GM12878 (cell line): Measurements from ENCODE around the gene GALNT17. TPM values are rescaled to one million over a fixed set of nuclear protein-coding genes. Genes with fewer than 3 reads are reported as not detected.

Experiments used
- ATAC-seq: fragments of 200-7000 bp; cut with Tn5 transposase; 3 replicates; pipeline ENCODE4 v1.9.1; 2020; ENCODE audit warnings: mild to moderate bottlenecking, moderate library complexity
- BruUV-seq: library from RNA; stranded (reverse); fragments of 400-500 nt; replicated peaks from 2 replicates; lab custom pipeline; 2021; lab: Mats Ljungman, UMichigan
- CTCF ChIA-PET: fragments of 300-600 bp; sonication (Branson Sonifier 250); formaldehyde crosslinking; extraction: SDS; loops from one replicate; lab custom pipeline; 2021; ENCODE audit warnings: inconsistent platforms; lab: Yijun Ruan, JAX
- POLR2A ChIA-PET: fragments of 350-600 bp; formaldehyde crosslinking; extraction: SDS; loops from one replicate; lab custom pipeline; 2021; ENCODE audit warnings: inconsistent platforms; lab: Charles Lee
- RAD21 ChIA-PET: fragments of 300-600 bp; sonication (Branson Sonifier 250); formaldehyde crosslinking; loops from one replicate; lab custom pipeline; 2023; ENCODE audit warnings: antibody characterized with exemption; ENCODE audit not compliant: unreplicated experiment; lab: Charles Lee
- SMC1A ChIA-PET: fragments of 300-600 bp; sonication (Branson Sonifier 250); formaldehyde crosslinking; loops from one replicate; lab custom pipeline; 2023; ENCODE audit not compliant: unreplicated experiment, uncharacterized antibody; lab: Charles Lee
- DNase-seq: peaks from one replicate; pipeline ENCODE4 v3.0.0-alpha.2; 2011; ENCODE audit warnings: low read depth, low spot score
- FAIRE-seq: peaks from 3 replicates; lab custom pipeline; 2011; peaks lifted over from hg19 to GRCh38; lab: Jason Lieb, UNC
- H2AFZ ChIP-seq: 2 replicates; pipeline ENCODE4 v1.6.0; 2011; ENCODE audit warnings: low read depth, low read length, control low read depth; ENCODE audit not compliant: control insufficient read depth
- H3K27ac ChIP-seq: 2 replicates; pipeline ENCODE4 v1.5.1; 2011; ENCODE audit warnings: control low read depth; ENCODE audit not compliant: control insufficient read depth, insufficient read depth
- H3K27me3 ChIP-seq, 2 experiments: replicated peaks in 1 of 2; 2 replicates each; pipeline versions ENCODE4 v1.6.0 to v1.6.1; 2011; ENCODE audit warnings: low read length in 1 of 2; ENCODE audit not compliant: control insufficient read depth in 2 of 2, insufficient read depth in 2 of 2
- H3K36me3 ChIP-seq, 2 experiments: 2 replicates each; pipeline ENCODE4 v1.5.1; 2011; ENCODE audit warnings: low read length in 1 of 2; ENCODE audit not compliant: control insufficient read depth in 2 of 2, insufficient read depth in 2 of 2
- H3K4me1 ChIP-seq: 2 replicates; pipeline ENCODE4 v1.6.1; 2011; ENCODE audit warnings: mild to moderate bottlenecking, low read length, moderate library complexity, mixed read lengths; ENCODE audit not compliant: control insufficient read depth, insufficient read depth
- H3K4me2 ChIP-seq: 2 replicates; pipeline ENCODE4 v1.6.0; 2011; ENCODE audit warnings: control low read depth; ENCODE audit not compliant: control insufficient read depth, insufficient read depth
- H3K4me3 ChIP-seq: fragments of 200-600 bp; sonication (generic); 2 replicates; pipeline ENCODE4 v1.5.1; 2016
- H3K79me2 ChIP-seq: 2 replicates; pipeline ENCODE4 v1.6.0; 2011; ENCODE audit warnings: low read length; ENCODE audit not compliant: control insufficient read depth, insufficient read depth
- H3K9ac ChIP-seq: 2 replicates; pipeline ENCODE4 v1.8.0; 2011; ENCODE audit warnings: low read length, control low read depth, mixed read lengths; ENCODE audit not compliant: control insufficient read depth, insufficient read depth
- H3K9me3 ChIP-seq: replicated peaks from 3 replicates; pipeline ENCODE4 v1.5.1; 2011; ENCODE audit warnings: mild to moderate bottlenecking, low read length; ENCODE audit not compliant: control insufficient read depth, insufficient read depth
- H4K20me1 ChIP-seq: 2 replicates; pipeline ENCODE4 v1.6.0; 2011; ENCODE audit not compliant: control insufficient read depth, insufficient read depth
- BCL11A ChIP-seq: IDR thresholded peaks from 2 replicates; pipeline ENCODE4 v1.6.1; 2011; ENCODE audit warnings: low read depth, low read length
- CREB1 ChIP-seq: IDR thresholded peaks from 2 replicates; pipeline ENCODE4 v1.6.1; 2012; ENCODE audit warnings: low read depth, mild to moderate bottlenecking, inconsistent platforms
- ETV6 ChIP-seq, 2 experiments: fragments of 450-650 bp in 1 of 2; IDR thresholded peaks in 1 of 2; conservative IDR thresholded peaks in 1 of 2; 2 replicates each; pipeline ENCODE4 v1.6.1; 2014; ENCODE audit warnings: antibody characterized with exemption in 1 of 2, borderline replicate concordance in 1 of 2, low read depth in 1 of 2, mild to moderate bottlenecking in 1 of 2, moderate library complexity in 1 of 2
- FOXM1 ChIP-seq: IDR thresholded peaks from 2 replicates; pipeline ENCODE4 v1.6.1; 2012; ENCODE audit warnings: low read depth, mild to moderate bottlenecking, inconsistent platforms, low read length, moderate library complexity
- GATAD2B ChIP-seq: fragments of 450-650 bp; conservative IDR thresholded peaks from 2 replicates; pipeline ENCODE4 v1.6.1; 2017; ENCODE audit warnings: low read depth, mild to moderate bottlenecking, moderate library complexity
- HDAC2 ChIP-seq: fragments of 200-600 bp; sonication (generic); IDR thresholded peaks from 2 replicates; pipeline ENCODE4 v1.6.1; 2017
- NFYA ChIP-seq: IDR thresholded peaks from 2 replicates; pipeline ENCODE4 v1.6.1; 2011; ENCODE audit warnings: low read depth, mild to moderate bottlenecking, low read length, improper control_type of control experiment, borderline replicate concordance
- PAX5 ChIP-seq: IDR thresholded peaks from 2 replicates; pipeline ENCODE4 v1.6.1; 2011; ENCODE audit warnings: low read depth, low read length, borderline replicate concordance
- POLR2AphosphoS2 ChIP-seq: IDR thresholded peaks from 2 replicates; pipeline ENCODE4 v1.6.1; 2011; ENCODE audit warnings: low read depth, mild to moderate bottlenecking, low read length, improper control_type of control experiment, moderate library complexity
- RAD21 ChIP-seq: IDR thresholded peaks from 2 replicates; pipeline ENCODE4 v1.6.1; 2011; ENCODE audit warnings: mild to moderate bottlenecking, low read depth, low read length, moderate library complexity; ENCODE audit not compliant: insufficient read depth
- RFX5 ChIP-seq: IDR thresholded peaks from 2 replicates; pipeline ENCODE4 v1.6.1; 2011; ENCODE audit warnings: low read depth, low read length, improper control_type of control experiment
- SREBF1 ChIP-seq: IDR thresholded peaks from 2 replicates; pipeline ENCODE4 v1.6.1; 2012; ENCODE audit warnings: mild to moderate bottlenecking, low read length
- ZNF217 ChIP-seq: fragments of 450-650 bp; IDR thresholded peaks from 2 replicates; pipeline ENCODE4 v1.6.1; 2017; ENCODE audit warnings: antibody characterized with exemption, mild to moderate bottlenecking
- WGBS: methylation state at CpG from one replicate; pipeline ENCODE4 v1.1.6; 2016; ENCODE audit warnings: low lambda C conversion rate; ENCODE audit not compliant: insufficient replicate concordance, insufficient coverage; ENCODE audit errors: missing lambda C conversion rate; 5-methylcytosine and 5-hydroxymethylcytosine counted together
- in situ Hi-C: fragments of 300-500 bp; cut with MboI; formaldehyde crosslinking; loops from 9 replicates; pipeline ENCODE4 v1.14.3; 2018; ENCODE audit warnings: mixed read lengths
- intact Hi-C: fragments of 100-400 bp; cut with micrococcal nuclease; formaldehyde crosslinking; loops from one replicate; pipeline ENCODE4 v1.14.2; 2022; ENCODE audit not compliant: unreplicated experiment
- polyA plus RNA-seq, 11 experiments: library from polyadenylated mRNA; depleted of rRNA in 4 of 11; unstranded in 6 of 11; stranded (reverse) in 5 of 11; fragments of >200 nt; fragmentation: Nextera tagmentation in 4 of 11; fragmentation: Illumina TruSeq in 1 of 11; extraction: Ambion mirVana in 4 of 11; extraction: Trizol in 1 of 11; gene quantifications; 1 replicate in 1 of 11; 2 replicates in 10 of 11; pipeline versions ENCODE4 v1.2.1 to v1.2.3, GENCODE V29; 2011 to 2016; ENCODE audit warnings: inconsistent platforms in 2 of 11, missing spikeins in 2 of 11, low read depth in 1 of 11
- total RNA-seq, 4 experiments: library from RNA; depleted of rRNA in 3 of 4; stranded (reverse); fragments of >200 nt in 3 of 4; fragmentation: Illumina TruSeq in 1 of 4; extraction: Trizol in 1 of 4; gene quantifications; 2 replicates each; pipeline versions ENCODE4 v1.2.1 to v1.2.3, GENCODE V29; 2013 to 2021
- TF ChIP-seq, protein P1 (sequence below): fragments of 450-650 bp; IDR thresholded peaks from 2 replicates; pipeline ENCODE4 v1.6.1; 2017; ENCODE audit warnings: antibody characterized with exemption, mild to moderate bottlenecking, moderate library complexity
- TF ChIP-seq, protein P2 (sequence below): IDR thresholded peaks from 2 replicates; pipeline ENCODE4 v1.6.1; 2011; ENCODE audit warnings: borderline replicate concordance, low read depth, mild to moderate bottlenecking, moderate library complexity, low read length; ENCODE audit not compliant: insufficient read depth, poor library complexity, severe bottlenecking
- TF ChIP-seq, protein P3 (sequence below): IDR thresholded peaks from 2 replicates; pipeline ENCODE4 v1.6.1; 2012; ENCODE audit warnings: low read length, inconsistent platforms

The GALNT17 gene
- total and polyA plus RNA-seq, 10 of the 15 experiments (the other 5 are each of a cell fraction or from before 2014, with no cell fraction given) = 0.12 to 0.15 TPM; not detected in 8

DNA sequence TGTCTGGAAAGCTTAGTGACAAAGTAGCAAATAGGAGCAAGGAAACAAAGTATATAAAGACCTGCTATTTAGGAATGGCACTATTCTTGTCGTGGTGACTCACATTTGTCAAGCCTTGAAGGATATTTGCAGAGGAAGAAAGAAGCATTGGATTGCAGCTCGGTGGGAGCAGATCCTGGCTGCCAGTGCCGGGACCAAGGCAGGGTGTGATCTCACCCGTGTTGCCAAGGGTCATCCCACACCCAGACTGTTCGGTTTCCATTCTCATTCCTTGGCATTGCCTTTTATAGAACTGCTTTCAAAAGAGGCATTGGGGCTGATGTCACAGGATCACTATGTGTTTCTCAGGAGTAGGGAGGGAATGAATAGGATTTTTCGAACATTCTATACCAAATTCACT, 176.2 kb downstream of the GALNT17 start:
- POLR2A ChIA-PET = no interaction called here
- WGBS = 0% methylated on average over 6 of the region's 6 CpGs
- no peak overlapping the region for H3K27ac ChIP-seq
- TF ChIP-seq, protein P1, sequence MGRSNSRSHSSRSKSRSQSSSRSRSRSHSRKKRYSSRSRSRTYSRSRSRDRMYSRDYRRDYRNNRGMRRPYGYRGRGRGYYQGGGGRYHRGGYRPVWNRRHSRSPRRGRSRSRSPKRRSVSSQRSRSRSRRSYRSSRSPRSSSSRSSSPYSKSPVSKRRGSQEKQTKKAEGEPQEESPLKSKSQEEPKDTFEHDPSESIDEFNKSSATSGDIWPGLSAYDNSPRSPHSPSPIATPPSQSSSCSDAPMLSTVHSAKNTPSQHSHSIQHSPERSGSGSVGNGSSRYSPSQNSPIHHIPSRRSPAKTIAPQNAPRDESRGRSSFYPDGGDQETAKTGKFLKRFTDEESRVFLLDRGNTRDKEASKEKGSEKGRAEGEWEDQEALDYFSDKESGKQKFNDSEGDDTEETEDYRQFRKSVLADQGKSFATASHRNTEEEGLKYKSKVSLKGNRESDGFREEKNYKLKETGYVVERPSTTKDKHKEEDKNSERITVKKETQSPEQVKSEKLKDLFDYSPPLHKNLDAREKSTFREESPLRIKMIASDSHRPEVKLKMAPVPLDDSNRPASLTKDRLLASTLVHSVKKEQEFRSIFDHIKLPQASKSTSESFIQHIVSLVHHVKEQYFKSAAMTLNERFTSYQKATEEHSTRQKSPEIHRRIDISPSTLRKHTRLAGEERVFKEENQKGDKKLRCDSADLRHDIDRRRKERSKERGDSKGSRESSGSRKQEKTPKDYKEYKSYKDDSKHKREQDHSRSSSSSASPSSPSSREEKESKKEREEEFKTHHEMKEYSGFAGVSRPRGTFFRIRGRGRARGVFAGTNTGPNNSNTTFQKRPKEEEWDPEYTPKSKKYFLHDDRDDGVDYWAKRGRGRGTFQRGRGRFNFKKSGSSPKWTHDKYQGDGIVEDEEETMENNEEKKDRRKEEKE = no peak
- TF ChIP-seq RAD21 (no peak), SREBF1 (no peak), POLR2AphosphoS2 (no peak), ZNF217 (no peak), BCL11A (no peak), RFX5 (no peak), FOXM1 (no peak), NFYA (no peak), PAX5 (no peak), GATAD2B (no peak), ETV6 (conservative IDR thresholded peaks at IDR 0.05 in 1 of 2, IDR thresholded peaks at IDR 0.05 in 1 of 2; ENCODE audit: borderline replicate concordance in 1 of 2, low read depth in 1 of 2) (no peak), HDAC2 (no peak), CREB1 (no peak)
- TF ChIP-seq, protein P2, sequence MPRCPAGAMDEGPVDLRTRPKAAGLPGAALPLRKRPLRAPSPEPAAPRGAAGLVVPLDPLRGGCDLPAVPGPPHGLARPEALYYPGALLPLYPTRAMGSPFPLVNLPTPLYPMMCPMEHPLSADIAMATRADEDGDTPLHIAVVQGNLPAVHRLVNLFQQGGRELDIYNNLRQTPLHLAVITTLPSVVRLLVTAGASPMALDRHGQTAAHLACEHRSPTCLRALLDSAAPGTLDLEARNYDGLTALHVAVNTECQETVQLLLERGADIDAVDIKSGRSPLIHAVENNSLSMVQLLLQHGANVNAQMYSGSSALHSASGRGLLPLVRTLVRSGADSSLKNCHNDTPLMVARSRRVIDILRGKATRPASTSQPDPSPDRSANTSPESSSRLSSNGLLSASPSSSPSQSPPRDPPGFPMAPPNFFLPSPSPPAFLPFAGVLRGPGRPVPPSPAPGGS = no peak
- TF ChIP-seq, protein P3, sequence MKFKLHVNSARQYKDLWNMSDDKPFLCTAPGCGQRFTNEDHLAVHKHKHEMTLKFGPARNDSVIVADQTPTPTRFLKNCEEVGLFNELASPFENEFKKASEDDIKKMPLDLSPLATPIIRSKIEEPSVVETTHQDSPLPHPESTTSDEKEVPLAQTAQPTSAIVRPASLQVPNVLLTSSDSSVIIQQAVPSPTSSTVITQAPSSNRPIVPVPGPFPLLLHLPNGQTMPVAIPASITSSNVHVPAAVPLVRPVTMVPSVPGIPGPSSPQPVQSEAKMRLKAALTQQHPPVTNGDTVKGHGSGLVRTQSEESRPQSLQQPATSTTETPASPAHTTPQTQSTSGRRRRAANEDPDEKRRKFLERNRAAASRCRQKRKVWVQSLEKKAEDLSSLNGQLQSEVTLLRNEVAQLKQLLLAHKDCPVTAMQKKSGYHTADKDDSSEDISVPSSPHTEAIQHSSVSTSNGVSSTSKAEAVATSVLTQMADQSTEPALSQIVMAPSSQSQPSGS = no peak
- TF ChIP-seq, all 136 proteins: peak for 0
- H3K4me2 ChIP-seq = no peak overlapping the region
- intact Hi-C loops = no loop called here
- in situ Hi-C loops = no loop called here
- no peaks in the 10 kb centered on the region for H3K4me1 ChIP-seq
- no peaks in the 10 kb centered on the region for H3K36me3 ChIP-seq
- H3K27me3 ChIP-seq = no peaks in the 10 kb centered on the region
- DNase-seq = no peak
- no peak overlapping the region for H3K9ac ChIP-seq
- SMC1A ChIA-PET = no interaction called here
- no peak for FAIRE-seq
- H2AFZ ChIP-seq = no peak overlapping the region
- BruUV-seq = no TSS peak
- H3K9me3 ChIP-seq = no peaks in the 10 kb centered on the region; the same call in 2 of the 3 replicates
- RAD21 ChIA-PET = no interaction called here
- H3K4me3 ChIP-seq = no peak overlapping the region
- H3K79me2 ChIP-seq = no peaks in the 10 kb centered on the region
- no peaks in the 10 kb centered on the region for H4K20me1 ChIP-seq
- ATAC-seq = no peak
- CTCF ChIA-PET = no interaction called here
